Endothelial cell of umbilical vein (primary cell): ENCODE measurements around the gene RAC2.

Experiments used
- EZH2 ChIP-seq: IDR thresholded peaks from 2 replicates; pipeline ENCODE4 v1.6.1; 2012; ENCODE audit warnings: borderline replicate concordance, low read depth, mild to moderate bottlenecking, moderate library complexity, low read length, inconsistent platforms; ENCODE audit not compliant: severe bottlenecking
- JUN ChIP-seq: IDR thresholded peaks from 2 replicates; pipeline ENCODE4 v1.6.1; 2011; ENCODE audit warnings: borderline replicate concordance, low read depth; ENCODE audit not compliant: insufficient read length, insufficient read depth
- POLR2A ChIP-seq: IDR thresholded peaks from 2 replicates; pipeline ENCODE4 v1.6.1; 2012; ENCODE audit warnings: low read depth, mild to moderate bottlenecking, control low read depth, low read length
- POLR2AphosphoS5 ChIP-seq: IDR thresholded peaks from 2 replicates; pipeline ENCODE4 v1.6.1; 2012; ENCODE audit warnings: low read depth, mild to moderate bottlenecking, control low read depth, low read length, moderate library complexity; ENCODE audit not compliant: insufficient read depth
- TF ChIP-seq, protein P1 (sequence below), 2 donors: IDR thresholded peaks; 1 replicate in 1 of 2; 2 replicates in 1 of 2; pipeline ENCODE4 v1.5.1; 2011; ENCODE audit warnings: low read length in 2 of 2, mild to moderate bottlenecking in 2 of 2, moderate library complexity in 2 of 2, control low read depth in 1 of 2, inconsistent platforms in 1 of 2, low read depth in 1 of 2; ENCODE audit not compliant: insufficient read depth in 1 of 2; ENCODE audit errors: extremely low read depth in 1 of 2
- TF ChIP-seq, protein P2 (sequence below): IDR thresholded peaks from 2 replicates; pipeline ENCODE4 v1.6.1; 2011; ENCODE audit not compliant: insufficient read depth, insufficient read length

DNA sequence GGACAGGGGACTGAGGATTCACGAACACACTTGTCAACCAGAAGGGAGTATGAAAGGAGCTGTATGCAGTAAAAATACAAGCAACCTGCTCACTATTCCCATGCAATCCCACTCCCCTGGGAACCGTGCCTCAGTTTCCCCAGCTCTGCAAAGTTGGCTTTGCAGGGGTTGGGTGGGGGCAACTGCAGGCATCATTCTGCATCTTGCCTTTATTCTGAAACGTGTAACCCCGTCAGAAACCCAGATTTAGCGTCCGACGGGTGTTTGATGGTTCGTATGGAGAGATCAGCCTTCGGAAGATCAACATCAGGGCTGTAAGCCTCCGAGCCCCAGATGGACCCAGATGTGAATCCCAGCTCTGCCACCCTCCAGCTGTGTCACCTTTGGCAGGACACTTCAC is 41.9 kb upstream of the RAC2 start:
- TF ChIP-seq, protein P1, sequence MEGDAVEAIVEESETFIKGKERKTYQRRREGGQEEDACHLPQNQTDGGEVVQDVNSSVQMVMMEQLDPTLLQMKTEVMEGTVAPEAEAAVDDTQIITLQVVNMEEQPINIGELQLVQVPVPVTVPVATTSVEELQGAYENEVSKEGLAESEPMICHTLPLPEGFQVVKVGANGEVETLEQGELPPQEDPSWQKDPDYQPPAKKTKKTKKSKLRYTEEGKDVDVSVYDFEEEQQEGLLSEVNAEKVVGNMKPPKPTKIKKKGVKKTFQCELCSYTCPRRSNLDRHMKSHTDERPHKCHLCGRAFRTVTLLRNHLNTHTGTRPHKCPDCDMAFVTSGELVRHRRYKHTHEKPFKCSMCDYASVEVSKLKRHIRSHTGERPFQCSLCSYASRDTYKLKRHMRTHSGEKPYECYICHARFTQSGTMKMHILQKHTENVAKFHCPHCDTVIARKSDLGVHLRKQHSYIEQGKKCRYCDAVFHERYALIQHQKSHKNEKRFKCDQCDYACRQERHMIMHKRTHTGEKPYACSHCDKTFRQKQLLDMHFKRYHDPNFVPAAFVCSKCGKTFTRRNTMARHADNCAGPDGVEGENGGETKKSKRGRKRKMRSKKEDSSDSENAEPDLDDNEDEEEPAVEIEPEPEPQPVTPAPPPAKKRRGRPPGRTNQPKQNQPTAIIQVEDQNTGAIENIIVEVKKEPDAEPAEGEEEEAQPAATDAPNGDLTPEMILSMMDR (IDR thresholded peaks at IDR 0.05; ENCODE audit: extremely low read depth in 1 of 2, insufficient read depth in 1 of 2, low read depth in 1 of 2, low read length in 2 of 2): no peak
- TF ChIP-seq EZH2: no peak
- TF ChIP-seq POLR2AphosphoS5: no peak
- no peak for TF ChIP-seq POLR2A
- TF ChIP-seq JUN: no peak
- TF ChIP-seq, protein P2, sequence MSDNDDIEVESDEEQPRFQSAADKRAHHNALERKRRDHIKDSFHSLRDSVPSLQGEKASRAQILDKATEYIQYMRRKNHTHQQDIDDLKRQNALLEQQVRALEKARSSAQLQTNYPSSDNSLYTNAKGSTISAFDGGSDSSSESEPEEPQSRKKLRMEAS: no peak
